T47D (cell line): ENCODE data around the gene AP3D1.
A peak's percentile ranks its signal among the peaks of the same experiment; 100 is the strongest.
"Not testable (repeated sequence)": the region's sequence is repeated elsewhere in the genome, so short reads cannot be mapped to it uniquely, and the experiment has no call there.

ENCODE experiments used
- DNase-seq, 2 experiments: peaks; one replicate each; pipeline versions ENCODE4 v3.0.0 to v3.0.0-alpha.2; 2011 to 2012; ENCODE audit warnings: low read depth in 1 of 2, low spot score in 1 of 2
- JUND ChIP-seq: IDR thresholded peaks from 2 replicates; pipeline ENCODE4 v1.6.1; 2012; ENCODE audit warnings: low read depth
- in situ Hi-C: cut with HindIII; loops from 2 replicates; pipeline ENCODE4 v1.10.0; 2016; ENCODE audit warnings: low sequenced_read_pairs, low pct_unique_long_range_greater_than_20kb

The AP3D1 gene

GRCh38 chr19:2101417-2102335 is 49.7 kb downstream of the AP3D1 start:
- in situ Hi-C loops, result no loop called here
- no peak for TF ChIP-seq JUND
- DNase-seq, result no peak

DNA sequence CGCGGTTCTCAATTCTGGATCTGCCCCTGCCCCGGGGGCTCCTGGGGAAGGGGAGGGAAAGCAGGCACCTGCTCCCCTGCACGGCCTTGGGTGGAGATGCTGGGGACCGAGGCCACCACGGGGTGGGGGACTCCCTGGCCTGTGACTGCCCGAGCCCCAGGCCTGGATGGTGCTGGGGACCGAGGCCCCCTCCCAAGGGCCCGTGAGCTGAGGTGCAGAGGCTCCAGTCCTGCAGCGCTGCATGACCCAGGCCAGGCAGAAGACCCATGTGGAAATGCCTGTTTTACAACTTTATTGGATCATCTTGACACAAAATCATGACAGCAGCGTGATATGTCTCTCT is 50.7 kb downstream of the AP3D1 start:
- no peak for TF ChIP-seq JUND
- in situ Hi-C loops, result no loop called here
- DNase-seq, result no peak

GRCh38 chr19:2099937-2100718 is 51.2 kb downstream of the AP3D1 start:
- no peak for TF ChIP-seq JUND
- in situ Hi-C loops, result no loop called here
- no peak for DNase-seq

GRCh38 chr19:2099054-2099501 is 52.3 kb downstream of the AP3D1 start:
- DNase-seq, result no peak
- in situ Hi-C loops, result no loop called here
- TF ChIP-seq JUND, result no peak

GRCh38 chr19:2097886-2098327 is 53.5 kb downstream of the AP3D1 start:
- no peak for TF ChIP-seq JUND
- in situ Hi-C loops, result no loop called here
- DNase-seq, result no peak

- DNase-seq, result peak in 1 of 2 experiments; percentile 28
- no peak for TF ChIP-seq JUND
- in situ Hi-C loops, result no loop called here
Observed at GRCh38 chr19:2097203-2097885, 54.0 kb downstream of the AP3D1 start.

DNA sequence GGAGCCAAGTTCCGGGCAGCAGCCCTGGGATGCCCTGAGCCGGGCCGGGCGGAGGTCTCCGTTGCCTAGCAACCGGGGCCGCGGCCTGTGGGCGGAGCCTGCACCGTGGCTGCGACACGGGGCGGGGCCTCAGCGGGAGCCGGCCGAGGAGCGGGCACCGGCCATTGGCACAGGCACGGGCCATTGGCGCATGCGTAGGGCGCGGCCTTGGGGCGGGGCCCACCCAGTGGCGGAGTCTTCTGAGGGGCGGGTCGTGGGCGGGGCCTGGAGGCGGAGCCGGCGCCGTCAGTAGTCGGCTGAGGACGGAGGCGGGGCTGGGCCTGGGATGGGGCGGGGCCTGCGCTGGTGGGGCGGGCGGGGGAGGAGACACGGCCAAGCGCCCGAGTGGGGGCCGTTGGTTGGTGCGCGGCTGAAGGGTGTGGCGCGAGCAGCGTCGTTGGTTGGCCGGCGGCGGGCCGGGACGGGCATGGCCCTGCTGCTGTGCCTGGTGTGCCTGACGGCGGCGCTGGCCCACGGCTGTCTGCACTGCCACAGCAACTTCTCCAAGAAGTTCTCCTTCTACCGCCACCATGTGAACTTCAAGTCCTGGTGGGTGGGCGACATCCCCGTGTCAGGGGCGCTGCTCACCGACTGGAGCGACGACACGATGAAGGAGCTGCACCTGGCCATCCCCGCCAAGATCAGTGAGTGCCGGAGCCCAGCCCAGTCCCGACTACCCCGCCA is 54.7 kb downstream of the AP3D1 start, which contains the start of gene IZUMO4:
IZUMO4 (plus strand) TSS at position 436 of the 723 bp plus-strand sequence; CDS start at position 467, 31 bp downstream.
- in situ Hi-C loops, result no loop called here
- DNase-seq, result peak; percentile 94
- no peak for TF ChIP-seq JUND

- in situ Hi-C loops, result no loop called here
- TF ChIP-seq JUND, result no peak
- DNase-seq, result peak; percentile 63 to 92
Observed at GRCh38 chr19:2096034-2096479, 55.3 kb downstream of the AP3D1 start, which contains the start of gene MOB3A. Gene MOB3A, minus strand, starts transcription at chr19:2096326. Its CDS starts 17,766 bp downstream, at chr19:2078560.

DNA sequence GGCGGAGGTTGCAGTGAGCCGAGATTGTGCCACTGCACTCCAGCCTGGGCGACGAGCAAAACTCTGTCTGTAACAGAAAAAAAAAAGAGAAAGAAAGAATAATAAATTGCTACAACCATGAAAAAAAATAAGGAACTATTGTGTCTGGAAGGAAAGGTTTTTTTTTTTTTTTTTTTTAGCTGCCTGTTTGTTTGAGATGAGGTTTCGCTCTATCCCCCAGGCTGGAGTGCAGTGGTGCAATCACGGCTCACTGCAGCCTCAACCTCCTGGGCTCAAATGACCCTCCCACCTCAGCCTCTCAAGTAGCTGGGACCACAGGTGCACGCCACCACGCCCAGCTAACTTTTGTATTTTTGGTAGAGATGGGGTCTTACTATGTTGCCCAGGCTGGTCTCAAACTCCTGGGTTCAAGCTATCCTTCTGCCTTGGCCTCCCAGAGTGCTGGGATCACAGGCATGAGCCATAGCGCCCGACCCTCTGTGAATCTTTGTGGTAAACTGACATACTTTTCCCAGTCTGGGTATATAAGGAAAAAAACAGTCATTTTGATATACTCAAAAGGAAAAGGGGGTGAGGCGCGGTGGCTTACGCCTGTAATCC is 59.3 kb downstream of the AP3D1 start:
- in situ Hi-C loops, DNase-seq: not testable (repeated sequence)

DNA sequence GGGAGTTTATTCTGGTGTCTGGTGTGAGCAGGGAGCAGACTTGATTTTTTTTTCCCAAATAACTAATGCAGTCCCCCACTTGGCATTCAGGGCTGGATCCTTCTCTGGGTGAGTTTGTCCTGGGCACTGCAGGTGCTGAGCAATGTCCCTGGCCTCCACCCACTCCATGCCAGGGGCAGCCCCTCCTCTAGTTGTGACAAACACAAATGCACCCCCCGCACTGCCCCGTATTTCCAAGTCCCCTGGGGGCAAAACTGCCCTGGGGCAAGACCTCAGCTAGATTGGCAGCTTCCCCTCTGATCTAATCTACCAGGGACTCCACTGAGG is 61.7 kb downstream of the AP3D1 start:
- no peak for DNase-seq
- no peak for TF ChIP-seq JUND
- in situ Hi-C loops, result no loop called here

DNA sequence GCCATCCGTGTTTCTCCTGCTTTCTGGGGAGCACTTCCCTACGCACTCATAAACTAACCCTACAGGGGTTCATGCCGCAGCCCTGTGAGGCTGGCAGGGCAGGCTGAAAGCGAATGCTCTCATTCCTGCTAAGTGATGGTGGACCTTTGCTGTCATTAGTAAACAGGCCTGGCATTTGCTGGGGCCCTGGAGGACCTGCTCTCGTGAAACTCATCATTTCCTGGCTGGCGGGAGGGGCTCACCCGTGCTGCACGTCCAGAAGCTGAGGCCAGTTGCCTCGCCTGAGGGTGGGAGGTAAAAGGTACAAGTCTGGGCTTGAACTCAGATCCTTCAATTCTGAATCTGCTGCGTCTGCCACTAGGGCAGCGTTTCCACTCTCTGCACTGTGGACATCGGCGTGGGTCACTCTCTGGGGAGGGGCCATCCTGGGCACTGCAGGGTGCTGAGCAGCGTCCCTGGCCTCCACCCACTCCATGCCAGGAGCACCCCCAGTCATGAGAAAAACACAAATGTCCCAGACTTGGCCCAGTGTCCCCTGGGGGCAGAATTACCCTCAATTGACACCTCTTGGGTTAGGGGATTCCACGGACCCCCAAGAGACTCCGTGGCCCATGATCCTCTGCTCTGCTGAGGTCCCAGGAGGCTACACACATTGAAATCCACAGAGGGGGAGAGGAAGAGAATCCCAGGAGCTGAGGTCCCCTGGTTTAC is 62.2 kb downstream of the AP3D1 start:
- in situ Hi-C loops, result no loop called here
- no peak for TF ChIP-seq JUND
- no peak for DNase-seq
